HG03064 (cell line): Measurements from ENCODE around the gene KIF19.

Experiments used
- ATAC-seq: cut with Tn5 transposase; IDR thresholded peaks from one replicate; pipeline ENCODE4 v1.9.1; 2021; ENCODE audit warnings: low read depth; ENCODE audit not compliant: unreplicated experiment

Gene KIF19

DNA sequence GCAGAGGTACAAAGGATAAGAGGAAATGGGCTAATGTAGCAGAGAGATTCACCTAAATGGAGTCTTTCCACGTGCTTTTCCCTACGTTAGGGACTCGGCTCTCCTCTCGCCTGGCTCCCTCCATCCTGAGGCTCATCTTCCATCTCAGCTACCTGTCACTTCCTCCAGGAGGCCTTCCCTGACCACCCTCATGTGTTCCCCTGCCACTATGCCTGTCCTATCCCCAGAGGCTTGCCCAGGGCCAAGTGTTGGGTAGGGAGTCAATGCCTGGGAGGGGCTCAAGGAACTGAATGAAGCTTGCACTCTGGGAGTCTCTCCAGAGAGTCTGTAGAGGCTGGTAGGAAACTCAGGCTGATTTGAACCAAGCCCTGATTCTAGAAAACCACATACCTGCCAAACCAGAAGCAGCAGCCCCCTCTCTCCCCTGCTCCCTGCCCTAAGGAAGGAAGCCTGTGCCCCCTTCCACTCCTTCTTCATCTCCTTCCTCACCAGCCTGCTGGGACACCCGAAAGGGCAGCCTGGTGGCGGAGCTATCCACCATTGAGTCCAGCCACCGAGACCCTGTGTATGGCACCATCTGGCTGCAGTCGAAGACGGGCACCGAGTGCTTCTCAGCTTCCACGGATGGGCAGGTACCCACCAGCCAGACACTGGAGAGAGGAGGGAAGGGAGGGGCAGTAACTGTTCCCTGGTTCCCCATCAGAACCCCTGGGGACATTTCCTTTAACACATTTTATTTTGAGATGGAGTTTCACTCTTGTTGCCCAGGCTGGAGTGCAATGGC is 26.6 kb upstream of the KIF19 start:
- ATAC-seq, result no peak

DNA sequence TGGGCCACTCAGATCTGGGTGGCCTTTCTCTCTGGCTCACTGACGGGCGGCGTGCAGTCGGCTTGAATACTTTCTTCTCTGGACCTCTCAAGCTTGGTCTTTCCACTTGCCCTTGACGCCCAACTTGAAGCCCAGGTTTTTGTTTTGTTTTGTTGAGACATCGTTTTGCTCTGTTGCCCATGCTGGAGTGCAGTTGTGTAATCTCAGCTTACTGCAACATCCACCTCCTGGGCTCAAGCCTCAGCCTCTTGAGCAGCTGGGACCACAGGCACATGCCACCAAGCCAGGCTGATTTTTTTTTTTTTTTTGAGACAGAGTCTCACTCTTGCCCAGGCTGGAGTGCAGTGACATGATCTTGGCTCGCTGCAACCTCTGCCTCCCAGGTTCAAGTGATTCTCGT is 22.7 kb upstream of the KIF19 start:
- no peak for ATAC-seq

DNA sequence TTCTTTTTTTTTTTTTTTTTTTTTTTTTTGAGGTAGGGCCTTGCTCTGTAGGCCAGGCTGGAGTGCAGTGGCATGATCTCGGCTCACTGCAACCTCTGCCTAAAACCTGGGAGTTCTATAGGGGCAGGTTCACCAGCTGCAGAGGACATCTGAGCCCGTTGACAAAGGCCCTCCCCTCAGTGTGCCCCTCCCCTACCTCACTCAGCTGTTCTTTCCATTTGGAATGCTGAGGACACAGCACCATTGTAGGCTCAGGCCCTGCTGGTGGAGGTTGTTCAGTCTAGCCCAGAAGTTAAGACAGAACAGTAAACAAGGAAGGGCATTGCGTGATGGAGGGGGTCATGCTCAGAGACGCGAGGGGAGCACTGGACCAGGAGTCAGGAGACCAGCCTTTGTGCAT is 21.8 kb upstream of the KIF19 start:
- no peak for ATAC-seq

DNA sequence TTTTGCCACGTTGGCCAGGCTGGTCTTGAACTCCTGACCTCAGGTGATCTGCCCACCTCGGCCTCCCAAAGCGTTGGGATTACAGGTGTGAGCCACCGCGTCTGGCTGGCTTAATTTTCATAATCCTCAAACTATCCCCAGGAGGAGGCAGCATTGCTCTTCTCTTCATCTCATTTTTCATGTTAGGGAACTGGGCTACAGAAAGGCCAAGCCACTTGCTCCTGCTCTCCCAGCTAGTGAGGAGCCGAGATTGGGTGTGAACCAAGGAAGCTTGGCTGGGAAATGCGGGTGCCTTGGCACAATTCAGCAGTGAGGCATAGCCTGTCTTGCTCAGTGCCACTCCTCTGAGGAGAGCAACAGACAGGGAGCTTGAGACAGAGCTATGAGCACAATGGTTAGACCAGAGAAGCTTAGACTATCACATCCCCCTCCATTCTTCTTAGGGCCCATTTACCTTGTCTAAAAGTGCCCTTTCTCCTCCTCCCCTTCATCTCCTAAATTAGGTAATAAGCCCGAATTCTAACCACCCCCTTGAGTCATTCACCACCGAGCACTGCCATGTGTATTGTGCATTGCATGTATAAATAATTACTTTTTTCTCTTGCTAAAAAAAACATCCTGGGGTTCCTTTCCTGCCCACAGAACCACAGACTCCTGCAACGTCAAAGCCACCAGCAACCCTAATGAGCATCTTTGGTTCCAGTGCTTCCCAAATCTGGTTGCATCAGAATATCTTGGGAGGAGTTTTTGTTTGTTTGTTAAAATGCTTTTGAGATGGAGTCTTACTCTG is 20.0 kb upstream of the KIF19 start:
- no peak for ATAC-seq

DNA sequence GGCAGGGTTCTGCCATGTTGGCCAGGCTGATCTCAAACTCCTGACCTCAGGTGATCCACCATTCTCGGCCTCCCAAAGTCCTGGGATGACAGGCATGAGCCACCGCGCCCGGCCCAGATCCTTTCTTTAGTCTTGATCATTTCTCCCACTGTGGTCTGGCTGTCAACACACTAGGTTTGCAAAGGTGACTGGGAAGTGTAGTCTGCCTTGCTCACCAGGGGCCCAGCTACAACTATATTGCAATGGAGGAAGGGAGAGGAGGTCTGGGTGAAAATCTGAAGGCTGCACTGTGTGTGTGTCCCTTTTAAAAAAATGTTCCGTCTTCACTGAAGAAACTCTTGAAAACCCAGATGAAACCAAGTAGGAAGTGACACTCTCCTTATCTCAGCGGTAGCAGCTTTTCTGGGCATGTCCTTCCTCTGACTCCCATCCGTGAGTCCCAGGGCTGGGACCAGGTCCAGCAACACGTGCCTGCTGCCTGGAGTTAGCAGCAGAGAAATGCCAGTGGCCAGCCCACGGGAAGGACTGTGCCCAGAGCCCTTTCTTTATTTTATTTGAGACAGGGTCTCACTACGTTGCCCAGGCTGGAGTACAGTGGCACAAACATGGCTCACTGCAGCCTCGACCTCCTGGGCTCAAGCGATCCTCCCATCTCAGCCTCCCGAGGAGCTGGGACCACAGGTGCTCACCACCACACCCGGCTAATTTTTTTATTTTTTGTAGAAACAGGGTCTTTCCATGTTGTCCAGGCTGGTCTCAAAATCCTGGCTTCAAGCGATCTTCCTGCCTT is 17.8 kb upstream of the KIF19 start:
- no peak for ATAC-seq

DNA sequence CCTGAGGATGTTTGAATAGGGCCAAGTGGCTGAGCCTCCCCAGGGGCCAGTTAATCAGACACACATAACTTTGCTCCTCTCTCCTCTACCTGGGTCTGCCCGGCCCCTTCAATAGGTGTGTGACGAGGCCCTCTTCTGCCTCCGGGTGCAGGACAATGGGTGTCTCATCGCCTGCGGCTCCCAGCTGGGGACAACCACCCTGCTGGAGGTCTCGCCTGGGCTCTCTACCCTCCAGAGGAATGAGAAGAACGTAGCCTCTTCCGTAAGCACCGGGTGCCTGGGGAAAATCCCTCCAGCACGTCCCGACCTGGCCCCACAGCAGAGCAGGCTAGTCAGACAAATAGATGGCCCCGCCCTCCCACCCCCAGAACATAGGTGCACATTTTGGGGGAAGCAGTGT is 16.1 kb upstream of the KIF19 start:
- ATAC-seq, result no peak

DNA sequence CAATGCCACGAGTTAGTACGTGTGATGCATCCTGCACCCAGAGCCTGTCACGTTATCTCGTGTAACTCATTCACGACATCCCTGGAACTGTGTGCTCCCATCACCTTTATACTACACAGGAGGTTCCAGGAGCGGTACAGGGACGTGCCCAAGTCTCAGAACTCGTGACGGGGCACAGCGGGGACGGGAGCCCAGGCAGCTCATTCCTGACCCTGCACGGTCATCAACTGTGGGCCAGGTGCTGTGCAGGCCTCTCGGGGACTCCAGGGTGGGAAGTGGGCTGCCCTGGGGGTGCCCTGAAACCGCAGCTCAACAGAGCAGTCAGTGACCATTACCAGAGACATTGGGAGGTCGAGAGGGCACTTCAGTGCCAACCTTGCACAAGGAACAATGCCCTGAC is 11.1 kb upstream of the KIF19 start:
- no peak for ATAC-seq

DNA sequence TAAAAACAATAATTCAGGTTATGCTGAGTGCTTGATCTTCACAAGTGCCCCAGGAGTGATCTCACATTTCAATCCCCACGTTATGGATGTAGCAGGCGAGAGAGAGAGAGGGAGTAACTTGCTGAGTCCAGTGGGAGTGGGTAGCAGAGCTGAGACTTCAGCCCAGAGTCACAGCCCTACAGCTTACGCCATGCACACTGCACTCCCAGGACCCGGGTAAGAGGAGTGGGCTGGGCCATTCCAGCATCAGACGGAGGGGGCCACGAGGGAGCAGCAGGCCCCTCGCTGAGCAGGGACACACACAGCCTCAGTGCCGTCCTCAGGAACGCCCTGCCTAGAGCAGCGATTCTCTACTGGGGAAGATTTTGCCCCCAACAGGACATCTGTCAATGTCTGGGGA is 9.8 kb upstream of the KIF19 start:
- ATAC-seq, result no peak

DNA sequence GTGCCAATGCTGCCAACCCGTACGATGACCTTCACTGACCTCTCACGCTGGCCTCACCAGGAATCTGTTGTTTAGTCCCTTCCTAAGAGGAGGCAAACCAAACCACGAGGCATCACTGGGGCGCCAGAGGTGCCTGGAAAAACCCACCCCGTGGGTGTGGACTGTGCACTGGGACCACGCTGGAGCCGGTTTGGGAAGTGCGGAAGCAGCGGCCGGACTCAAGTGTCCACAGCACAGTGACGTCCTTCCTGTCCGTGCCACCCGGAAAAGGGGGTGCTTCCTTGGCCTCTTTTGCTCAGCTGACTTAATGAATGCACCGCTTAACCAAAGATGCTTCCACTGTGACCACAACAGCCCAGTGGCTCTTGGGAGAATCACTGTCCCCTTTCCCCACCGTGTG is 9.0 kb upstream of the KIF19 start:
- ATAC-seq, result no peak

DNA sequence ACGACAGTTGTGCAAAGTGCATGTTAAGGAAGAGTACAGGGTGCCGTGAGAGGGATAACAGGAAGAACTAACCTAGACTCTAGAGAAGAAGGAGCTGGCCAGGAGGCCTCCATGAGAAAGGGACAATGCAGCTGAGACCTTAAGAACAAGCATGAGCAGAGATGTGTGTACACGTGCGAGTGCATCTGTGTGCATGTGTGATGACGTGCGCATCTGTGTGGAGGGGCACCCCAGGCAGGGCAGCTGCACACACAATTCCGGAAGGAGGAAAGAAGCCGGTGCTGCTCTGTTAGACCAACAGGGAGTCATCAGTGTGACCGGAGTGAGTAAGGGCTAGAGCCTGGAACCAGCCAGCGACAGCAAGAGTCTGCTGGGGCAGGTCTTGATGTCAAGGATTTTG is 7.6 kb upstream of the KIF19 start:
- no peak for ATAC-seq

DNA sequence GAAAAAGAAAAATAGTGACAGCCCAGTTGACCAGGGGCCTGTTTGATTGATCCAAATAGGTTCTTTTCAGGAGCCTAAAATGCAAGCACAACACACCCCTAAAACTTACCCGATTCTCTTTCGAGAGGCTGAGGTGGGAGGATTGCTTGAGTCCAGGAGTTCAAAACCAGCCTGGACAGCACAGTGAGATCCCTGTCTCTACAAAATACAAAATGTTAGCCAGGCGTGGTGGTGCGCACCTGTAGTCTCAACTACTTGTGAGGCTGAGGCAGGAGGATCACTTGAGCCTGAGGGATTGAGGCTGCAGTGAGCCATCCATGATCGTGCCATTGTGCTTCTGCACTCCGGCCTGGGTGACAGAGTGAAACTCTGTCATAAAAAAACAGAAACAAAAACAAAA is 1.5 kb upstream of the KIF19 start:
- no peak for ATAC-seq

DNA sequence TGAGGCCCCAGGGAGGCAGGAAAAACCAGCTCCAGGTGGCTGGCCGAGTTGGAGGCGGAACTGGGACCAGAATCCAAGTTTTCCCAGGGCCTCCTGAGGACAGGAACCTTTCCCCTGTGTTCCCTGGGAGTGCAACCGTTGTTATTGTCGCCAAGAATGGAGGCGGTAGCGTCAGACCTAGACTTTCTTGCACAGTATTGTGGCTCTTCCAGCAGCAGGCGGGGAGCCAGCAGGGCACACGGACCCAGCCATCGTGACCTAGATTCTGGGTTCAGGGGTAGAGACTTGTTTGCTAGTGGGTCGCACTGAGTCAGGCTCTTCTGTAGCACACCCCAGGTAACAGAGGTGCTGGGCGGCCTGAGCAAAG is 667 bp upstream of the KIF19 start:
- no peak for ATAC-seq

DNA sequence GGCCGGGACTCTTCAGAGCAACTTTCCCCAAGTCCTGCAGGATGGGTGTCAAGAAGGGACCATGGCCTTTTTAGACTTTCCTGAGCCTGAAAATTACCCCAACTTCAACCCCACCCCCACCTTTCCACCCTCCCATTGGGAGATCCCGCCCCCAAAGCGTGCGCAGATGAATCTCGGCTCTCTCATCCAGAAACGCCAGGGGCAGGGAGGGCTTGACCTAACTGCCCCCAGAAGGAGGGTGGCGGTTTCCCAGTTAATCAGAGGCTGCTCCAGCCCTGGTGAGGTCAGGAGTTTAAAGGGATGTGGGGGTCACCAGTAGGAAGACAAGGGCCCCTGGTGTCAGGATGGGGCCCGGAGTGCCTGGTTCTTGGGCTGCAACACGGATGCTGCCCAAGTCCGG is 480 bp downstream of the KIF19 start:
- ATAC-seq, result no peak

DNA sequence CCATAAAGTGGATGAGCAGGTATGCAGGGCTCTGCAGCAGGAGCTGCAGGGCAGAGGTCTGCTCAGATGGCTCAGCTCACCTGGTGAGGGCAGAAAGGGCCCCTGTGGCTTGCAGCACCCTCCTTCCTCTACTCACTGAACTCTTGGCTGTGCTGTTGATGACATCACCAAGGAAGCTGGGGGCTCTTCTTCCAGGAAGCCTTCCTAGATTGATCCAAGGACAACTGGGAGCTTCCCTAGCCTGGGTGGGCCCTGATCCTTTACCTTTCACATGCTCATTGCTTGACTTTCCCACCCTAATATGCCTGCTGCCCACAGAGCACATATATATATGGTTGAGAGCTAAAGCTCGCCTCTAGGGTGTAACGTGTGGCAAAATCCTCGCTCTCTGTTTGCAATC is 2.5 kb downstream of the KIF19 start:
- ATAC-seq, result no peak

DNA sequence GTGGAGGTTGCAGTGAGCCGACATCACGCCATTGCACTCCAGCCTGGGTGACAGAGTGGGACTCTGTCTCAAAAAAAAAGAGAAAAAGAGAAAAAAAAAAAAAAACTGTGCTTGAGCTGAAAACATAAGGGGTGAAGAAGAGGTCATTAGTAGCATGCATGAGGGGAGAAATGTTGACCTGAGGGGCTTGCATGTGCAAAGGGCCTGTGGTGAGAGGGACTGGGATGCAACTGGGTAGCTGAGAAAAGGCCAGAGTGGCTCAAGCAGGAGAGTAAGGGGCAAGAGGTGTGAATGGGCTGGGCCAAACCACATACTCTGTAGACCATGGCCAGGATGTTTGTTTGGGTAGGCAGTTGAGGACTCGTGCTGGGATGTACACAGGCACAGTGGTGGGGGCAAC is 3.4 kb downstream of the KIF19 start:
- ATAC-seq, result no peak

DNA sequence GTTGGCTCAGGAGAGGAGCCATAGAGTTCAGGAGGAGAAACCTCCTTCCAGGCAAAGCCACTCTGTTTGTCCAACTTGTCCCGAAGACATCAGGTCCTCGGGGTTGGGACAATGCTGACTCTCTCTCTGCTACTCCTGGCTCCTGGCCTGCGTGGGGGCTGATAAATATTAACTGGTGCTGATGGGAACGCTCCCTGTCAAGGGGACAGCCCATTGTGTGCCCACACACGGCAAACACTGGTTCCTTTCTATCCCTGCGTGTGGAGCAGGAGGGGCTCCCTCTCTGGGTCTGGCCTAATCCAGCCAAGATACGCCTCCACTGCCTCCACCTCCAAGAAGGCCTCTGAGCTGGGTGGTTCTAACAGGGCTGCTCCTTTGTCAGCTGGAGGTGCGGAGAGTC is 4.4 kb downstream of the KIF19 start:
- no peak for ATAC-seq

DNA sequence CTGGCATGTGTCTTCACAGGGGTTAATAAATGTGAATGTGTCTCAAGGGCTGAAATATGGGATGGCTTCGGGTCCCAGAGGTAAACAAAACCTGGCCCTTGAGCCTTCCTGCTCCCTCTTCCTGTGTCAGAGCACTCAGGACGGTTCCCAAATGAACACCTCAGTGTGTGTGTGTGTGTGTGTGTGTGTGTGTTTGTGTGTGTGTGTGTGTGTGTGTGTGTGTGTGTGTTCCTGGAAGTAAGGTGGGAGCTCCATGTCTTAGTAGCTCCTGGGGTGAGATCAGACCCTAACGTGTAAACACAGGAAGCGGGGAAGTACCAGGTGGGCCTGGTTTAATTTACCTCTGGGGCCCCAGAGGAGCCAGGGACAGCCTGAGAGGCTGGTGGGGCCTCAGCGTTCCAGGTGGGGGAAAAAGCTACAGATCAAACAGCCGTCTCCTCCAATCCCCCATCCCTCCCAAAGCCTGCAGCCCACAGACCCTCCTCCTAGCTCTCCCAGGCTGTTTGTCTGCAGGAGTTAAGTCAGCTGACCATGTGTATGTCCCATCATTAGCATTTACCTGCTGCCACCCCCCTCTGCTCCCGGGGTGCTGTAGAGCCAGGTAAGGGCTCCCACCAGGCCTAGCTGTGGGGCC is 6.1 kb downstream of the KIF19 start:
- no peak for ATAC-seq

DNA sequence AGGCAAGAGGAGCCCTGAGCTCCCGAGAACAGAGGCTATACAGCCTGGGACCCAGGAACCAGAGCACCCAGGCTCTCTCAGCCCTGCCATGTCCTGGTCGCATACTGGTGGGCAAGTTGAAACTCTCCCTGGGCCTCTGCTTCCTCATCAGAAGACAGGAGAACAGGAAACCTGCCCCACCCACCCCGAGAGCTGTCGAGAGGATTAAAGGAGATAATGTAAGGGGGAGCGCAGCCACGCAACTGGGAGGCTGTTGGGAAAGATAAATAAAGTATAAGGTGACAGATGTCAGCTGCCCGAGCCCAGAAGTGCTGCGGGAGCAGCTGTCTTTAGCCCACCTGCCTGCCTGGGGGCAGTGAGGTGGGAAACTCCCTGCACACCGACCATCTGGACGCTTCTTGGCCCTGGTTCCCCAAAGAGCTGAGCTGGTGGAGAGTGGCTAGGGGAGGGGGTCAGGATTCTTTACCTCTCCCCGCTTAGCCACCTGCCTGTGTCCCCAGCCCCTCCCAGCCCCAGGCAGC is 6.8 kb downstream of the KIF19 start:
- ATAC-seq, result no peak

DNA sequence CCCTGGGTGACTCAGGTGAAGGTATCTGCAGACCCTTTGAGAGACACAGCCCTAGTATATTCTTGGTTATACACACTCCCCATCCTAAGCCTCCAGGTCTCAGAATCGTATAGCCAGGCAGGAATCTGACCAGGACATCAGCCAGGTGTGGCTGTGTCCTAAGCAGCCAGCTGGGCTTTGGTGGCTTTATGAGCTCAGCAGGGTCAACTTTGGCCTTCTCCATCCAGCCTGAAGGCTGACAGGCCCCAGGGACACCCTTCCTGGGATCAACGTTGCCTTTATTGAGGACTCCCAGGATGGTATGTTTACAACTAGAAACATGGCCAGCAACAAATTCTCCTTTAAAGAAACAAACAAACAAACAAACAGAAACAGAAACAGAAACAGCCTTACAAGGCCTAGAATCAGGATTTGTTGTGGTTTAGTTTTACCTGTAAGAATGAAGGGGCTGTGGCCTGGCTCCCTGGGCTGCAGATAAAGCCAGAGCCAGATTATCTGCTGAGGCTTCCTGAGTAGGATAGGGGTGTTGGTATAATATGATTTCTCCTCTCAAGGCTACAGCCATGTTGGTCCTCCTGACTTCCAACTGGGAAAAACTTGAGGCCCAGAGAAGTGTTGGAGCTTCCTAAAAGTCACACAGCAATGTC is 8.5 kb downstream of the KIF19 start:
- no peak for ATAC-seq

DNA sequence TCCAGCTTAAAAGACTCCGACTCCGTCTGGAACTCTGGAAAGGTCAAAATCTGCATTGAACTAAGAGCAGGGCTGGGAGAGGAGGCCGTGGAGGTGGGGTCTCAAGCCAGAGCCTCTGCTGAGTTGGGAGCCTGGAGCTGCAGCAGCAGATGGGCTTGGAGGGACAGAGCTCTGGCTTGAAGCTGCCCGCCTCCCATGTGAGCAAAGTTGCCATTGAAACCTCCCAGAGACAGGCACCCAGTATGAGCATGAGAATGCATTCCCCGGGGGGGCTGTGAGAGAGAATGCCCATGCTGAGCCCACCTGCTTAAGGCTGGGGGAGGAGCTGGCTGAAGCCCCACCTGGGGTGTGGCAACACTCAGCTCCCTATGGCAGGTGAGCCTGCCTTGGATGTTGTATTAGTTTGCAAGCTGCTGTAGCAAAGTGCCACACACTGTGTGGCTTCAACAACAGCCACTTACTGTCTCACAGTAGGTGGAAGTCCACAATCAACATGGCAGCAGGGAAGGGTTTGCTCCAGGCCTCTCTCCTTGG is 9.6 kb downstream of the KIF19 start:
- ATAC-seq, result no peak
